Measurements from ENCODE around the gene XKR7.

The XKR7 gene

DNA sequence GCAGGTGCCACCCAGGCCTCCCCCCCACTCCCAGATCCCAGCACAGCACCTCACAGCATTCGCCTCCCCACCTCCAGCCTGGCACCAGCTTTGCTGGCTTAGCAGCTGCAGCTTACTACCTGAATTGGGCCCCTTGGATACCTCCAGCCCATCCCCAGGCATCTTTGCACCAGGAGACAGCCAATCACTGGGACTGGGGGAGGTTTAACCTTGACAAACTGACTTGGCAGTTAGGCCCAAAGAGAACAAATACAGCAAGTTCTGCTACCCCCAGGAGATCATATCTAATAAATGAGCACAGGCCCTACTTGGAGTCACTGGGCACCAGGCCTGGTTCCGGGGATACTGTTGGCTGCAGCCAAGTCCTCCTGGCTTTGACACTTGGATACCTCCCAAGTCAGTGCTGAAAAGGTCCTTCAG lies 24.9 kb upstream of the XKR7 start:
- DNase-seq (ENCODE audit: low read depth in 2 of 2, low spot score in 1 of 2), result no peak

DNA sequence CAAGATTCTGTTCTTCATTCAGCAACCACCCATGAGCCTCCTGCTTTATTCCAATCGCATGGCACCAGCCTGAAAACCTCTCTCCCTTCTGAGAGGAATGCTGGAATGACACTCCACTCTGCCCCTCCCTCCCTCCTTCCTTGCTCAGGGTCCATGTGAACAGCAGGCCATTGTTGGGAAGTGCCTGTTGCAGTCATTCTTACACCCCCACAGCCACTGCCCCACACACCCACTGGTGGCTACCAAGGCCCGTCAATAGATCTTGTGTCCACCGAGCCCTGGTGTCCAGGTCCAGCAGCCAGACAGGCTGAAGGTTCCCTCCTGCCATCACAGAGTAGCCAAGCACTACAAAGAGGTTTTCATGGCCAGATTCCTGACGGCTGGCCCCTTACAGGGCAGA lies 22.6 kb upstream of the XKR7 start:
- DNase-seq (ENCODE audit: low read depth in 2 of 2, low spot score in 1 of 2), result no peak

DNA sequence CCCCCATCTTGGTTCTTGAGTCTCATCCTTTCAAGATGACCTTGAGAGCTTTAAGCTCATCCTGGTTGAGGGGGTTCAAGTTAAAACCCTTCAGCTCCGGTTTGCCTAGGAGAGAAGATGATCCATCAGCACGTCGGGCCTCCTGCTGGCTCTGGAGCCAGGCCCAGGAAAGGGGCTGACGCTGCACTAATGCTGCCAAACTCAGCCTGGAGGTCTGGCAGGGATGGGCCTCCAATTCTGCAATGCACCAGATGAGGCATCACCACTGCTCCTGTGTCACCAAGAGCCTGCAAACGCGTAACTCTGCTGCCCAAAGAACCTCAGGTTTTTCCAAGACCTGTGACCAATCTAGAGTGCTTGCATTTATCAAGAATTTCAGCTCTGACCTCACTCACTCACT lies 22.2 kb upstream of the XKR7 start:
- no peak for DNase-seq (ENCODE audit: low read depth in 2 of 2, low spot score in 1 of 2)

DNA sequence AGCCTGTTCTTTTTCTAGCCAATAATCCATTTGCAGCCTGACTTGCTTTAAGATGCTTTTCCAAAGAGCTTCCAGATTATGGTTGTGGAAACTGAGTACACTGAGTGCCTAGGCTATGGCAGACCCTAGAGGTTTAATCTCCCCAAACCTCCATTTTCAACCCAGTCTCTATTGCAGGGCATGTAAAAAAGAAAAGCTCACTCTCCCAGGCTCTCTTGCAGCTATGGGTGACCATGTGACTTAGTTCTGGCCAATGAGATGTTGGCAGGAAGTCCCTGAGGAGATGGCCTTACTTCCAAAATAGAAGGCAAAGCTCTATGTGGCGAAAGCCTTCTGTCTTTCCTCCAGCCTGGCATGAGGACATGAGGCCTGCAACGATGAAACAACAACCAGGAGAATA lies 19.9 kb upstream of the XKR7 start:
- no peak for DNase-seq (ENCODE audit: low read depth in 2 of 2, low spot score in 1 of 2)

DNA sequence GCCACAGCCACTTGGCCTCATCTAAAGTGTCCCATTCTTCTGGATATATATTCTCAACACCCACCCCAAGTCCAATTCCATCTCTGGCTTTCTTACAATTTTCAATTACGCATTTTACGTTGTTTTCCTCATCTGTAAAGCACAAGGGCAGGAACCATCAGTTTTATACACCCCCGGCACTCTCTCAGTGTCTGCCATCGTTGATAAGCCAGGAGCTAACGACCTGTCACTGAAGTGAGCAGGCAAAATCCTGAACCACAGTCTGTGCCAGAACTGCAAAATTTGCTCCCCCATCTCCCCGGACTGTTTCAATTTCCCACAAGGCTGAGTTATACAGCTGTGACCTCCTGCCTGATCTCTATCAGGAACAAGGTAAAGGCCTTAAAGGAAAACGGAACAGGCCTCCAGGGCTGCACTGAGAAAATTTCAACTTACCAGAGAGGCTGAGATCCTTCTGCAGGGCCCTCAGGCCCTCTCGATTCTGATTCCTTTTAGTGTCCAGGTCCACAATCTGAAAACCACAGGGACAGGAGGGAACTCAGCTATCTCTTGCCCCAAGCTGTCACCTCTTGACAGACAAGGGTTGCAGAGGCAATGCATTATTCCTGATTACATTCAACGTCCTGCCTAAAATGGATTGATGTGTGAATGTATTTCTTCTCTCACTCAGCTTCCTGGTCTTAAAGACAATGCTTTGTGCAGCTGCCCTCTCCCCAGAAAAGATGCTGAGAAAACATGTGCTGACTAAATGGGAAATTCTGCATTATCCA lies 17.9 kb upstream of the XKR7 start:
- DNase-seq (ENCODE audit: low read depth in 2 of 2, low spot score in 1 of 2), result no peak

DNA sequence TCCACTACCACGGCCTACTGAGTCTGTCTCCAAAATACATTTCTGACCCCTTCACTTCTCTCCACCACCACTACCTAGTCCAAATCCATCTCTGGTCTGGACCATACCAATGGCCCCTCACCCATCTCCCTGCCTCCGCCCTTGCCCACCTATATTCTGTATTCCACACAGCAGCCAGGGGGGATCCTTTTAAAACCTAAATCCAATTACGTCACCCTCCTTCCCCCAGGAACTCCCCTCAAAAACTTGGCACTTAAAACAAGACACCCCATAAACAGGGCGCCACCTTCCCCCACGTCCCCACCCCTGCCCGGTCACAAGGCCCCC lies 16.8 kb upstream of the XKR7 start:
- no peak for DNase-seq (ENCODE audit: low read depth in 2 of 2, low spot score in 1 of 2)

DNA sequence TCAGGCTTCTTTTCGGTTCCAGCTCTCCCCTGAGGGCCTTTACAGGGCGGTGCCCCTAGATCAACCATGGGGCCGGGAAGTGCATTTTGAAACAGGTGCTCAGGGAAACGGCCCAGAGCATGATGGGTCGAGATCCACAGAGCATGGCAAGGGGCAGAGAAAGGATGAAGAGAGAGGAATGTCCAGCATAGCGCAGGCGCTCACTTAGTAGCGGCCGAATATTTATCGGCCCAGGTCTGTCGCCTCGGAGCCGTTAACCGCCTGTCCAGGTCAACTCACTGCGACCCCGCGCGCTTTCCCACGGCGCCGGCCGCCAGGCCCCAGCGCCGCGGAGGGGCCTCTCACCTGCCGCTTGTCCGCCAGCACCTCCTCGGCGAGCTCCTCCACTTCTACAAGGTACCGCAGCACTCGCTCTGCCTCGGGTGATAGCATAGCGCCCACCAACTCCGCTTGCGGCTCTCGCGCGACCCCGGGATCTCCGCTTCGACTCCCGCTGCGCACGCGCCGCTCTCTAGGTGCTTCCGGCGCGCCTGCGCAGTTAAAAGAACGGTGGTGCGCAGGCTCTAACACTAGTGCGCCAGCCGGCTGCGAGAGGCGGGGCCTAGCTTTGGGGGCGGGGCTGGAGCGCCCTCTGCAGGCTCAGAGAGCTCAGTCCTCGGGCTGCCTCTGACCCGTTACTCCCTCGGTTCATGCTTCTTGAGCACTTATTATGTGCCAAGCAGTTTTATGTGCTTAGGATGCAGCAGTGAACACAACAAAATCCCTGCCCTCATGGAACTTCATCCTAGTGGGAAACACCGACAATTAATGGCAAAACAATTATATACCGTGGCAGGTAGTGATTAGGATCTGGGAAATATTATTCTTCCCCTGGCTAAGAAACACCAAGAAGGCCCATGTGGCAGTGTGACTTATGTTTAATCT lies 16.2 kb upstream of the XKR7 start, which contains the start of gene PDRG1:
Gene PDRG1 (minus strand): TSS at position 517 of the 924 bp plus-strand sequence. CDS start 85 bp downstream, at position 432.
- DNase-seq (ENCODE audit: low read depth in 2 of 2, low spot score in 1 of 2), result peak; percentile 94 to 96

DNA sequence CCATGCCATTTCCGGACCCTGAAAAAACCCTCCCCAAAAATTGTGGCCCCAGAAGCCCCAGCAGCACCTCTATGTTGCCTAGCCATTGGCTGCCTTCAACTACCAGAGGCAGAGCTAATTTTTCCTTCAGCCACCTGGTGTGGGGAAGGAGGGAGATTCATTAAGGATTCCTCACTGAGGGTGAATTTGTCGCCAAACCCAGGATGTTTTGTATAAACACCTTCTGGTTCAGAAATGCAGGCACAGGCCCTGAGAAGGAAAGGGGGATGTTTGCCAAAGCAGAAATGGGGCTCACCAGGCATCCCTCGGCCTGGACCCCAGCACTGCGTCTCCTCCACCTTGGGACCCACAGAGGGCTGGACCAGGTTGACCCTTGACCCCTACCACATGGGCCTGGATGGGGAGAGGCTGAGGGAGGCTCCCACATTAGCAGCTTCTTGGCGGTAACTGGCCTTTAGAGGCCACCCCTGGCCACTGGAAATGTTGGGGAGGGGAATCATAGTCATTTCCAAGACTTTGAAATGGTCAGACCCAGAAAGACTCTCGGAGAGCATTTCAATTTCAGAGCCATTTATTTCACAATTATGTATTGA lies 14.3 kb upstream of the XKR7 start:
- no peak for DNase-seq (ENCODE audit: low read depth in 2 of 2, low spot score in 1 of 2)

DNA sequence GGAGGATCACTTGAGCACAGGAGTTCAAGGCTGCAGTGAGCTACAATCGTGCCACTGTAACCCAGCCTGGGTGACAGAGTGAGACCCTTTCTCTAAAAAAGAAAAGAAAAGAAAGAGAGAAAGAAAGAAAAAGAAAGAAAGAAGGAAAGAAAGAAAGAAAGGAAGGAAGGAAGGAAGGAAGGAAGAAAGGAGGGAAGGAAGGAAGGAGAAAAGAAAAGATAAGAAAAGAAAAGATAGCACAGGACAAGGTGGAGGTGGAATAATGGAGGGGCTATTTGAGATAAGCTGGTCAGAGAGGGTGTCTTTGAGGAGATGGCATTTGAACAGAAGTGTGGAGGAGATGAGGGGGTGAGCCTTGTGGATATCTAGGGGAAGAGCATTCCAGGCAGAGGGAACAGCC lies 13.5 kb upstream of the XKR7 start:
- no peak for DNase-seq (ENCODE audit: low read depth in 2 of 2, low spot score in 1 of 2)

DNA sequence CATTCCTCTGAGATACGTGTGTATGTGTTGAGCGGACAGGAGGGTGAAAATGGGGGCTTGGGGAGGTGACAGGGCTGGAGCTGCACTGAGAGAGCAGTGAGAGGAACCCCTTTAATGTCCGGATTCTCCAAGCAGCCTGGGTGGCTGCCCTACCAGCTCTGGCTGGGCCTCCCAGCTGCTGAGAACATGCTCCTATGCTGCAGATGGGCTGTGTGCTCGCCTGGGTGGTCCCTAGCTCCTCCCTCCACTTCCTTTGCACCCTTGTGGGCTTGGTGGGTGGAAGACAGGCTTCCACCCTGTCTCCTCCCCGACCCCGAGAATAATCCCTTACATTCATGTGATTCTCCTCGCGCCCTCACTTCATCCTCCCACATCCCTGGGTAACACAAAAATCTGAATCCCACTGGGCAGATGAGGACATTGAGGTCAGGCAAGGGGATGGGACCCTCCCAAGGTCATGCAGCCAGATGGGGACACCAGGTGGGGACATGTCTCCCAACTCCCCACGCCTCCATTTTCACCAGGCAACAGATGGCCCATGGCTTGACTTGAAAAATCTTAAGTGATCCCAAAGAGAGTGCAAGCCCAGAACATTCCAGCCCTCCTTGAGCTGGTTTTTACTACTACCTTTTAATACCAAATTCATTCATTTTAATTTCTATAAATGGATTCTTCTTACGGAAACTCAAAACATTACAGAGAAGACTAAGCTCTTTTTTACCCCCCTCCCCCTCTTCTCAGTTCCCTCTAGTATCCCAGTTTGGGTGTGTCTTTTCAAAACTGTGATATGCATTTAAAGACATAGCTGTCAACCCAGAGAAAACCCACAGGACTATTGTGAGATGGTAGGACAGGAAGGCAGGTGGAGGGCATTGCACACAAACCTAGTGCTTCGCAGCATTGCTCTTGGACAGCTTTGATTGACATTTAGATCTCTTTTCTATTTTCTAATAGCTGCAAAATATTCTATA lies 11.1 kb upstream of the XKR7 start:
- no peak for DNase-seq (ENCODE audit: low read depth in 2 of 2, low spot score in 1 of 2)

DNA sequence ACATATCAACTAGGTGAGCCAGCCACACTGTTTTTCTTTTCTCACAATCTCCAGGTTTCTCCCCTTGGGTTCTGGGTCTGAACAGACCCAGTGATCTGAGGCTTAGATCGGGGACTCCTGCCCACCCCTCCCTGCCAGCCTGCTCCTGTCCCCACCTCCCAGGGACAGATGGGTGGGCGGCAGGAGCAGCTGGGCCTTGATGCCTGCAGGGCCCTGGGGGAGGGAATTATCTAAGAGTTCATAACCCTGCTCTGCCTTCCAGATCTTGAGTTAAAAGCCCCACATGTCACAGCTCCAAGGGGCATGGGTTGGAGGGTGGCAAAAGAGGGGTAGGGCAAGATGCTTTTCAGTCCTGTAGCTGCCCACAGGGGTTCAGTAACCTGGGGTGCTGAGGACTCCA lies 5.2 kb upstream of the XKR7 start:
- no peak for DNase-seq (ENCODE audit: low read depth in 2 of 2, low spot score in 1 of 2)

DNA sequence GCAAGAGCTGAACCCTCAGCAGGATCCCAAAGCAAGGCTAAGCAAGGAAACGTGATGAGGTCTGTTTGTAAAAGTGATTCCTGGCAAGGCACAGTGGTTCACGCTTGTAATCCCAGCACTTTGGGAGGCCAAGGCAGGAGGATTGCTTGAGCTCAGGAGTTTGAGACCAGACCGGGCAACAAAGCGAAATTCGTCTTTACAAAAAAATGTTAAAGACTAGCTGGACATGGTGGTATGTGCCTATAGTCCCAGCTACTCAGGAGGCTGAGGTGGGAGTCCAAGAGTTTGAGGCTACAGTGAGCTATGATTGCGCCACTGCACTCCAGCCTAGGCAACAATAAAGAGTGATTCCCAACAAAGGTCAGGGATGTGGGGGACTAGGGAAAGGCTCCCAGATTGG lies 4.1 kb upstream of the XKR7 start:
- DNase-seq (ENCODE audit: low read depth in 2 of 2, low spot score in 1 of 2), result no peak

DNA sequence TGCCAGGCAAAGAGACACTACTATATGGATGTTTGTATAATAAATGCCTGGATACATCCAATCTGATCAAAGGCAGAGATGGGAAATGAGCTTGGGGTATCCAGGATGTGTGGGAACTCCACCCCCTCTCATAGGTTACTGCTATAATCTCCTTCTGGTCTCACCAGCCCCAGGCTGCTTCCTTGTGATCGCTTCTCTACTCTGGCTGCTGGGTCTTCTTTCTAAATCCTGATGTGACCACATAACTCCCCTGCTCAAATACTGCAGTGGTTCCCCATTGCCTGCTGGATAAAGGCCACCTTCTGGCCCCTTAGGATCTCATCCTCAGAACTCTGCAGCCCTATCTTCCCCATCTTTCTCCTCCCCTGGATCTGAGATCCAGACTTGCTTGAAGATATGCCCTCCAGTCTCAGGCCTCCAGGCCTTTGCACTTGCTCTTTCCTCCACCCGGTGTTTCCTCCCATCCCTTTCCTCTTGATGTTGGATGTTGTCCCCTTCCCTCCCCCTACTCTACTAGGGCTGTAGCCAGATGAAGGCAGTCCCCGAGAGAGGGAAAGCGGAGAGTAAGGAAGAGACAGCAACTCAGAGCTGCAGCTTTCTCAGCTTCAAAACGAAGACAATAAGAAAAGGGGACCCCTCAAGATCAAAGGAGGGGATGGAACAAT lies 828 bp upstream of the XKR7 start:
- DNase-seq (ENCODE audit: low read depth in 2 of 2, low spot score in 1 of 2), result no peak

DNA sequence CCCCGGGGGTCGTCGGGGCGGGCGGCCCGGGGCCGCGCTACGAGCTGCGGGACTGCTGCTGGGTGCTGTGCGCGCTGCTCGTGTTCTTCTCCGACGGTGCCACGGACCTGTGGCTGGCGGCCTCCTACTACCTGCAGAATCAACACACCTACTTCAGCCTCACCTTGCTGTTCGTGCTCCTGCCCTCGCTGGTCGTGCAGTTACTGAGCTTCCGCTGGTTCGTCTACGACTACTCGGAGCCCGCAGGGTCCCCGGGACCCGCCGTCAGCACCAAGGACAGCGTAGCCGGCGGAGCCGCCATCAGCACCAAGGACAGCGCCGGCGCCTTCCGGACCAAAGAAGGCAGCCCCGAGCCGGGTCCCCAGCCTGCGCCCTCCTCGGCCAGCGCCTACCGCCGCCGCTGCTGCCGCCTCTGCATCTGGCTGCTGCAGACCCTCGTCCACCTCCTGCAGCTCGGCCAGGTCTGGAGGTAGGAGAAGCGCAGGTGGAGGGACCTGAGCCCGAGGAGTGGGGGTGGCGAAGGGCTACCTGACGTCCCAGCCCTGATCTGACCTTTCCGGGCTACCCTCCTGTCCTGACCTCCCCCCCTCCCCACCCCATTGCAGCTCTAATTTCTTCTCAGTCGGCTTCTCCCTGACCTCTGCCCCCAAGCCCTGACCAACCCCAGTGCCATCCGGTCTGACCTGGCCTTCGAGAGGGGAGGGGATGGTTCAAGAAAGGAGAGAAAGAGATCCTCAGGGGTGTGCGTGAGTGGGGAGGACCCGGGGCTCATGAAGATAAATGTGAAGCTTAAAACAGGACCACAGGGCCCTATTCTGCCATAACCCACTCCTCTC lies 558 bp downstream of the XKR7 start:
- peak; percentile 52 to 65 for DNase-seq (ENCODE audit: low read depth in 2 of 2, low spot score in 1 of 2)

DNA sequence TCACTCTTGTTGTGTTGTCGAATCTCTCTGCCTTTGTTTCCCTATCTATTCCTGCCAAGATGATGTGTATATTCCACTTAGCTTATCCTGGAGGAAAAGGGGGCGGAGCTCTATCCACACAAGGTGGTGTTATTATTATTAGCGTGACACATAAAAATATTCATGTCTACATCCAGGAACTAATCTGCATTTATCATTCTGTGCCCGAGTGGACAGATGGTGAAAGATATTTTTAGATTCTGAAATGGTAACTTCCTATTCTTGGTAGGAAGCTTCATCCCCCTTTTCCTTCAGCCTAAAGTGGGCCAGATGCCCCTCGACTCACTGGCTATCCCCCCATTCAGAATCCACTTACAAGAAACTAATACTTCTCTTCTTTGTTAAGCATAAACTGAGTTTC lies 2.0 kb downstream of the XKR7 start:
- DNase-seq (ENCODE audit: low read depth in 2 of 2, low spot score in 1 of 2), result no peak

DNA sequence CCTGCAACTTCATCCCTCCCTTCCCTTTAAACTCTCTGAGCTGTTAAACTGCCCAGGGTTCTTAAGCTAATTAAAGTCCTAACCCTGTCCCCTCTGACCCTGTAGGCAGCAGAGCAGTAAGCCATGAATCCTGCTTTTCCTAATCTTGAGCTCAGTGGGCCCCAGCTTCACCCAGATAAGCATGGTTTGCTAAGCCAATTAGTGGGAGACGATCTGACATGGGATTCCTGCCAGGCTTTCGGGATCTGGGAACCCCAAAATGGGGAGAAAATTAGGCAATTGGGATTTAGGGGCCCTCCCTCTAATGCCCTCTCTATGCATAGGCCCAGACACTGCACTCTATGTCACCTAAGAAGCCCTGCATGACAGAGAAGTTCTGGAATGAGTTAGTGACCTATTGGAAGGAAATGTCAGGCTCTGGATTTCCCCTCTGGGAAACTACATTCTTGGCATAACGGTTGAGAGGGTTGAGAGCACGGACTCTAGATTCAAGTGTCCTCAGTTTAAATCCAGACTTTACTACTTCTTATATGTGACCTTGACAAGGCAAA lies 4.6 kb downstream of the XKR7 start:
- DNase-seq (ENCODE audit: low read depth in 2 of 2, low spot score in 1 of 2), result no peak

DNA sequence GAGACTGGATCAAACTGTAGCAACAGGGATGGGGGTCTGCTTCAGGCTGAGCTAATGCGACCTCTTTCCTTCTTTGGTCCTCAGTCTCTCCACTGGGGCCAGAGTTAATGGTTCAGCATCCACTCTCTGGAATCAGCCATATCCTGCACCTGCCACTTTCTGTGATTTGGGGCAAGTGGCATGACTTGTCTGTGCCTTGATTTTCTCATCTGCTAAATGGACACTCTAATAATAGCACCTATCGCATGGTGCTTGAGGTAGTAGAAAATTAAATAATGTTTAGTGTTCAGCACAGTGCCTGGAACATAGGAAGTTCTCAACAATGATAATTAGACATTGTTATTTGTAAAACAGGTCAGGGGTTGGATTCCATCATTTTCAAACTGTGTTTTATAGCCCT lies 6.3 kb downstream of the XKR7 start:
- no peak for DNase-seq (ENCODE audit: low read depth in 2 of 2, low spot score in 1 of 2)

DNA sequence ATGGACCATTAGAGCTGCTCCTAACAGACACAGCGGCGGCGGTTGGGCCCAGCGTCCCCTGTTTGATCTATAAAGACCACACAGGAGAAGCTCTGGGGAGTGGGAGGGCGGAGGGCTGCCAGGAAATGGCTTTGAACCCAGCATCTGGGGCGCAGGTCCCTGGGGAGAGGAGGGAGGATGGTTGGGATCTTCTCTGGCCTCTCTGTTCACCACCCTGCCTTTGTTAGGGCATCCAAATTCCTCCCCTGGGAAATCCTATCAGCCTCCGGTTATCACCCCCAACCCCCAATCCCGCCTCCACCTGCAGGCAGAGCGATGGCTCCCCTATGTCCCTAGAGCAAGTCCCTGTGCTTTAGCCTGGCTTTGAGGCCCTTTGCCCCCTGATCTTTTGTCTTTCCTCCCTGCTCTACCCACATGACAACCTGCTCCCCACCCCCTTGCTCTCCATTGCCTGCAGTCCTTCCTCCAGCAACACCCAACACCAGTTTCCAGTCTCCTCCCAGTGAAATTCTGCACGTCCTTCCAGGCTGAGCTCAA lies 7.1 kb downstream of the XKR7 start:
- DNase-seq (ENCODE audit: low read depth in 2 of 2, low spot score in 1 of 2), result no peak

DNA sequence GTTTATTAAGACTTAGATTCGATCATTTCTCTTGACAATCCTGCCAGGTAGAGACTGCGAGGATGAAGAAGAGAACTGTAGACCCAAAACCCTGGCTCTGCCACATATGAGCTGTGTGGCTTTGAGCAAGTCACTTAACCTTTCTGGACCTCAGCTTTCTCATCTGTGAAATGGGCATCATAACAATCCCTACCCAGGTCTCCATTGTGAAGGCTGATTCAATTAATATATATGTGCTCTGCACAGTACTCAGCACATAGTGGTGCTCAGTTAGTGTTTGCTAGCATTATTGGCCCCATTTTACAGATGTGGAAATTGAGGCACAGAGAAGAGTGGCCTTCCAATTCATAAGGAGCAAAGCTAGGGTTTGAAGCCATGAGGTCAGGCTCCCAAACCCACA lies 7.9 kb downstream of the XKR7 start:
- DNase-seq (ENCODE audit: low read depth in 2 of 2, low spot score in 1 of 2), result no peak
